Parathyroid adenoma (tissue), 2 donors: ENCODE results near the gene SRA1.

Experiments used
- H2AFZ ChIP-seq: fragments of 300-600 bp; sonication (generic); one replicate; pipeline ENCODE4 v1.7.0; 2017; ENCODE audit warnings: antibody characterized with exemption, mild to moderate bottlenecking
- H3K27ac ChIP-seq: fragments of 300-600 bp; sonication (generic); one replicate; pipeline ENCODE4 v1.7.0; 2017
- H3K27me3 ChIP-seq: fragments of 300-600 bp; sonication (generic); one replicate; pipeline ENCODE4 v1.7.0; 2017; ENCODE audit warnings: low read length; ENCODE audit not compliant: control insufficient read depth, insufficient read depth
- H3K36me3 ChIP-seq: fragments of 300-600 bp; sonication (generic); one replicate; pipeline ENCODE4 v1.7.0; 2017; ENCODE audit warnings: low read length; ENCODE audit not compliant: control insufficient read depth, insufficient read depth
- H3K4me1 ChIP-seq: fragments of 300-600 bp; sonication (generic); one replicate; pipeline ENCODE4 v1.7.0; 2017; ENCODE audit warnings: control low read depth
- H3K4me2 ChIP-seq: fragments of 300-600 bp; sonication (generic); one replicate; pipeline ENCODE4 v1.7.0; 2017; ENCODE audit warnings: low read length
- H3K4me3 ChIP-seq: fragments of 300-600 bp; sonication (generic); one replicate; pipeline ENCODE4 v1.7.0; 2017; ENCODE audit warnings: low read depth, low read length
- H3K79me2 ChIP-seq: fragments of 300-600 bp; sonication (generic); one replicate; pipeline ENCODE4 v1.7.0; 2017; ENCODE audit warnings: control low read depth
- H3K9ac ChIP-seq: fragments of 300-600 bp; sonication (generic); one replicate; pipeline ENCODE4 v1.7.0; 2017; ENCODE audit warnings: mild to moderate bottlenecking
- H3K9me3 ChIP-seq: fragments of 300-600 bp; sonication (generic); one replicate; pipeline ENCODE4 v1.7.0; 2017; ENCODE audit warnings: low read length; ENCODE audit not compliant: control insufficient read depth
- TF ChIP-seq, protein P1 (sequence below): fragments of 300-600 bp; sonication (generic); IDR thresholded peaks from one replicate; pipeline ENCODE4 v1.7.0; 2017; ENCODE audit warnings: antibody characterized with exemption, mild to moderate bottlenecking
- donor health status: primary hyperparathyroidism.

The SRA1 gene

DNA sequence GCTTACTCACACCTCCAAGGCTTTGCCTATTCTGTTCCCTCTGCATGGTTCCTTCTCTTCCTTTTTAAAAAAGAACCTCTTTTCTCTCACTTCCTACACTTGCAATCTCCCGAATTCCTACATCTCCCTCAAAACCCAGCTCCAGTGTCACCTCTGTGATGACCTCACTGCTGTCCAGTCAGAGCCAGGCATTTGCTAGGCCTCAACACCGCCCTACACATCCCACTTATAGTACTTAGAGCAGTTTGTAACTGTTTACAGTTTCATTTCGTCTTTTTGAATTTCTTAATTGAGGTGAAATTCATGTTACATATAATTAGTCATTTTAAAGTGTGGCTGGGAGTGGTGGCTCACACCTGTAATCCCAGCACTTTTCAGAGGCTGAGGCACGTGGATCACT is 44.9 kb upstream of the SRA1 start:
- no peak overlapping the region for H3K4me2 ChIP-seq
- no peaks in the 10 kb centered on the region for H3K36me3 ChIP-seq
- no peaks in the 10 kb centered on the region for H3K79me2 ChIP-seq
- H3K9ac ChIP-seq, result no peak overlapping the region
- no peak overlapping the region for H3K4me3 ChIP-seq
- no peak overlapping the region for H3K27ac ChIP-seq
- H3K9me3 ChIP-seq, result no peaks in the 10 kb centered on the region
- TF ChIP-seq, protein P1, sequence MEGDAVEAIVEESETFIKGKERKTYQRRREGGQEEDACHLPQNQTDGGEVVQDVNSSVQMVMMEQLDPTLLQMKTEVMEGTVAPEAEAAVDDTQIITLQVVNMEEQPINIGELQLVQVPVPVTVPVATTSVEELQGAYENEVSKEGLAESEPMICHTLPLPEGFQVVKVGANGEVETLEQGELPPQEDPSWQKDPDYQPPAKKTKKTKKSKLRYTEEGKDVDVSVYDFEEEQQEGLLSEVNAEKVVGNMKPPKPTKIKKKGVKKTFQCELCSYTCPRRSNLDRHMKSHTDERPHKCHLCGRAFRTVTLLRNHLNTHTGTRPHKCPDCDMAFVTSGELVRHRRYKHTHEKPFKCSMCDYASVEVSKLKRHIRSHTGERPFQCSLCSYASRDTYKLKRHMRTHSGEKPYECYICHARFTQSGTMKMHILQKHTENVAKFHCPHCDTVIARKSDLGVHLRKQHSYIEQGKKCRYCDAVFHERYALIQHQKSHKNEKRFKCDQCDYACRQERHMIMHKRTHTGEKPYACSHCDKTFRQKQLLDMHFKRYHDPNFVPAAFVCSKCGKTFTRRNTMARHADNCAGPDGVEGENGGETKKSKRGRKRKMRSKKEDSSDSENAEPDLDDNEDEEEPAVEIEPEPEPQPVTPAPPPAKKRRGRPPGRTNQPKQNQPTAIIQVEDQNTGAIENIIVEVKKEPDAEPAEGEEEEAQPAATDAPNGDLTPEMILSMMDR, result no peak
- no peaks in the 10 kb centered on the region for H3K27me3 ChIP-seq
- H2AFZ ChIP-seq, result no peak overlapping the region
- H3K4me1 ChIP-seq, result no peaks in the 10 kb centered on the region

DNA sequence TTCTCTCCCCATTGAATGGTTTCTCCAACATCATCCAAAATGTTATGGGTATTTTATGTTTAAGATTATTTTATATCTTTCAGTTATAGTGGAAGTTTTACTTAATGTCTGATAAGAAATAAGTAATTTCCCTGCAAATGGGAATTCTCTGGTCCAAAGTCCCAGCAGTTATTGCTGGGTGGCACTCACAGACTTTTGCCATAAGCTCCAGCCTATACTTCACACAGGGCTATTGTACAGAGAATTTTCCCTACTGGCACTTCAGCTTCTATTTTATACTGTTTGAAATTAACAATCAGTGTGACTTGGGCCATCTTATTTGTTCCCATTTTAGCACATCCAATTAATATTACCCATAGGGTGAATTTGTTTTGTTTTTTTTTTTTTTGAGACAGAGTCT is 42.8 kb upstream of the SRA1 start:
- Histone ChIP-seq H3K27me3 (no peaks in the 10 kb centered on the region), H3K4me2 (no peak overlapping the region), H3K79me2 (no peaks in the 10 kb centered on the region), H3K27ac (no peak overlapping the region), H2AFZ (no peak overlapping the region), H3K4me3 (no peak overlapping the region), H3K9ac (no peak overlapping the region), H3K4me1 (peaks cover 5% of the 10 kb centered on the region), H3K9me3 (no peaks in the 10 kb centered on the region), H3K36me3 (no peaks in the 10 kb centered on the region)
- TF ChIP-seq, protein P1, result no peak

DNA sequence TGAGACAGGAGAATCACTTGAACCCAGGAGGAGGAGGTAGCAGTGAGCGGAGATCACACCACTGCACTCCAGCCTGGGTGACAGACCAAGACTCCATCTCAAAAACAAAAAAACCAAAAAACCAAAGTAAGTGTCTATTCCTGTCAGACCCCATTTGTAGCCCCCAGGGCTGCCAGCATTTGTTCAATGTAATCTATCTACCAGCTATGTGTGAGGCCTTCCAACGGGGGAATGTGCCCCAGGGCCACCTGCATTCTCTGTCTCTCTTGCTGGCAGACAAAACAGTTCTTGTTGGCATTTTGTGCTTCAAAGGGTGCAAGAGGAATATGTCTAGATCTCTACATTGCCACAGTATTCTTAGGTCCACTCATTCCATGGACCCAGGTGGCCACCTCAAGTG is 41.6 kb upstream of the SRA1 start:
- Histone ChIP-seq H3K36me3 (no peaks in the 10 kb centered on the region), H3K27me3 (no peaks in the 10 kb centered on the region), H3K4me1 (peaks cover 5% of the 10 kb centered on the region), H3K27ac (no peak overlapping the region), H3K9ac (no peak overlapping the region), H3K9me3 (no peaks in the 10 kb centered on the region), H3K79me2 (no peaks in the 10 kb centered on the region), H3K4me2 (no peak overlapping the region), H3K4me3 (no peak overlapping the region), H2AFZ (no peak overlapping the region)
- TF ChIP-seq, protein P1, result no peak

DNA sequence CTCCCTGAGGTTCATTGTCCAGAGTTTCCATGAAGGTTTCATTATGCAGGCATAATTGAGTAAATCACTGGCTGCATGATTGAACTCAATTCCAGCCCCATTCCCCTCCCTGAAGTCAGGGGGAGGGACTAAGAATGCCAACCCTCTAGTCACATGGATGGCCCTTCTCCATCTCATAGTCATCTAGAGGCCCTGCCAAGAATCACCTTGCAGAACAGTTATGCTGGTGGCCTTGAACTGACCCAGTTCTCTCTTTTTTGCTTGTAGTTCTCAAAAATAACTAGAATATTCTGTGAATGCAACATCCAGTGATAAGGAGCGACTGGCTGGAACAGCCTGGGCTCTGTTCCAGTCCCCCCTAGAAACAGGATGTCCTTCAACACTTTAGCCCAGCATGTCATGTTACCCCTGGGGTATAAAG is 39.1 kb upstream of the SRA1 start:
- H3K4me1 ChIP-seq, result peaks cover 5% of the 10 kb centered on the region
- no peaks in the 10 kb centered on the region for H3K79me2 ChIP-seq
- no peaks in the 10 kb centered on the region for H3K9me3 ChIP-seq
- no peak overlapping the region for H3K4me3 ChIP-seq
- TF ChIP-seq, protein P1, result no peak
- peak overlapping the region; percentile 38 for H2AFZ ChIP-seq
- H3K27ac ChIP-seq, result peak overlapping the region; percentile 11
- H3K36me3 ChIP-seq, result no peaks in the 10 kb centered on the region
- H3K27me3 ChIP-seq, result no peaks in the 10 kb centered on the region
- H3K4me2 ChIP-seq, result no peak overlapping the region
- H3K9ac ChIP-seq, result no peak overlapping the region

DNA sequence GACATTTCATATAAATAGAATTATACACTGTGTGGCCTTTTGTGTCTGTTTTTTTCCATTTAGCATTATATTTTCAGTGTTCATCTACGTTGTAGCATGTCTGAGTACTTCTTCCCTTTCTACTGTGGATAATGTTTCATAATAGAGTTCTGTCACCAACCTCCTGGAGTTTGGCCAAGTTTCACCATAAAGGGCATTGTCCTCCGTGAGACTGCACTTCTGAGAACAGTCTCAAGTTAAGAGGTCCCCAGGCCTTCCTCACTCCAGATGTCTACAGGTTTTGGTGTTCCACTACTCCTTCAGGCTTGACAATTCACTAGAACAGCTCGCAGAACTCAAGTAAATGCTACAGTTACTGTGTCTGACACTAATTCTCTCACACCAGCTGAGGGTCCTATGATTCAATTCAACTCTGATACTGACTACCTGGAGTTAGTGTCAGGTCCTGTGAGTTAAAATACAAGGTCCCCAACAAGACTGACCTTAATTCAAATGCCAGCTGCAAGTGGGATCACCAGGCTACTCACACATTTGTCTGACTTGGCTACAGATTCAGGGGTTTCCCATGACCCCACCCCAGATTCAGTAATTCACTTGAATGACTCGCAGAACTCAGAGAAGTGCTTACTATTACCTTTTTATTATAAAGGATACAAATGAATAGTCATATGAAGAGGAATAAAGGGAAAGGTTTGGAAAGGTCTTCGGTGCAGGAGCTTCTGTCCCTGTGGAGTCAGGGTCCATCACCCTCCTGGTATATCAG is 38.4 kb upstream of the SRA1 start:
- Histone ChIP-seq H3K27me3 (no peaks in the 10 kb centered on the region), H3K9me3 (no peaks in the 10 kb centered on the region), H3K79me2 (no peaks in the 10 kb centered on the region), H3K9ac (no peak overlapping the region), H3K36me3 (no peaks in the 10 kb centered on the region), H3K4me1 (peaks cover 5% of the 10 kb centered on the region), H2AFZ (no peak overlapping the region), H3K4me2 (no peak overlapping the region), H3K4me3 (no peak overlapping the region), H3K27ac (no peak overlapping the region)
- TF ChIP-seq, protein P1, result no peak
